Astrocyte (in vitro differentiated cells and primary cell): ENCODE results near the gene DNAJC24. TPM values are rescaled to one million over a fixed set of nuclear protein-coding genes. Genes with fewer than 3 reads are reported as not detected.

ENCODE experiments used
- DNase-seq: peaks from one replicate; pipeline ENCODE4 v3.0.0-alpha.2; 2010; ENCODE audit warnings: low read depth
- FAIRE-seq: peaks from 2 replicates; lab custom pipeline; 2011; peaks lifted over from hg19 to GRCh38; lab: Jason Lieb, UNC
- H2AFZ ChIP-seq: 2 replicates; pipeline ENCODE4 v1.6.0; 2012; ENCODE audit warnings: low read depth, low read length, inconsistent platforms
- H3K27ac ChIP-seq: 2 replicates; pipeline ENCODE4 v1.5.1; 2011; ENCODE audit warnings: low read depth, low read length, inconsistent platforms
- H3K27me3 ChIP-seq: 2 replicates; pipeline ENCODE4 v1.6.0; 2011; ENCODE audit warnings: low read length, inconsistent platforms; ENCODE audit not compliant: insufficient read depth
- H3K36me3 ChIP-seq: 2 replicates; pipeline ENCODE4 v1.5.1; 2011; ENCODE audit warnings: low read length, inconsistent platforms; ENCODE audit not compliant: insufficient read depth
- H3K4me1 ChIP-seq: 2 replicates; pipeline ENCODE4 v1.5.1; 2011; ENCODE audit warnings: low read length, inconsistent platforms; ENCODE audit not compliant: insufficient read depth
- H3K4me2 ChIP-seq: 2 replicates; pipeline ENCODE4 v1.6.0; 2012; ENCODE audit warnings: low read length, inconsistent platforms
- H3K4me3 ChIP-seq: 2 replicates; pipeline ENCODE4 v1.5.1; 2011; ENCODE audit warnings: low read depth, mild to moderate bottlenecking, low read length, inconsistent platforms; ENCODE audit not compliant: insufficient read depth
- H3K79me2 ChIP-seq: 2 replicates; pipeline ENCODE4 v1.6.0; 2012; ENCODE audit warnings: mild to moderate bottlenecking, low read length, inconsistent platforms; ENCODE audit not compliant: insufficient read depth
- H3K9ac ChIP-seq: 2 replicates; pipeline ENCODE4 v1.6.0; 2012; ENCODE audit warnings: mild to moderate bottlenecking, low read length, inconsistent platforms
- H3K9me3 ChIP-seq: 2 replicates; pipeline ENCODE4 v1.5.1; 2012; ENCODE audit warnings: low read depth, mild to moderate bottlenecking, low read length, inconsistent platforms; ENCODE audit not compliant: insufficient read depth
- H4K20me1 ChIP-seq: 2 replicates; pipeline ENCODE4 v1.6.0; 2012; ENCODE audit warnings: low read length, inconsistent platforms; ENCODE audit not compliant: insufficient read depth
- H3K27ac Mint-ChIP-seq: one replicate; pipeline ENCODE4 v1.8.0; 2021; ENCODE audit warnings: mild to moderate bottlenecking, mixed read lengths; ENCODE audit not compliant: unreplicated experiment
- H3K27me3 Mint-ChIP-seq: one replicate; pipeline ENCODE4 v1.8.0; 2021; ENCODE audit warnings: low read depth, mixed read lengths; ENCODE audit not compliant: unreplicated experiment
- H3K36me3 Mint-ChIP-seq: one replicate; pipeline ENCODE4 v1.8.0; 2021; ENCODE audit warnings: low read depth, mixed read lengths; ENCODE audit not compliant: unreplicated experiment
- H3K4me1 Mint-ChIP-seq: one replicate; pipeline ENCODE4 v1.8.0; 2021; ENCODE audit warnings: low read depth, mixed read lengths; ENCODE audit not compliant: unreplicated experiment
- H3K4me3 Mint-ChIP-seq: one replicate; pipeline ENCODE4 v1.8.0; 2021; ENCODE audit warnings: mild to moderate bottlenecking, moderate library complexity, mixed read lengths; ENCODE audit not compliant: unreplicated experiment
- H3K9me3 Mint-ChIP-seq: one replicate; pipeline ENCODE4 v1.8.0; 2021; ENCODE audit warnings: mild to moderate bottlenecking, mixed read lengths; ENCODE audit not compliant: unreplicated experiment
- CTCF ChIP-seq: IDR thresholded peaks from 2 replicates; pipeline ENCODE4 v1.5.1; 2011; ENCODE audit warnings: low read depth, mild to moderate bottlenecking, inconsistent platforms, low read length, moderate library complexity; ENCODE audit not compliant: insufficient read depth
- EZH2 ChIP-seq: IDR thresholded peaks from 2 replicates; pipeline ENCODE4 v1.6.1; 2012; ENCODE audit warnings: mild to moderate bottlenecking, low read length, inconsistent platforms; ENCODE audit not compliant: insufficient read depth
- total RNA-seq: library from RNA; stranded (reverse); gene quantifications from 2 replicates; pipeline ENCODE4 v1.2.1, GENCODE V29; 2021

Gene DNAJC24
- total RNA-seq, 1 donor from 2014 or later, result 23.1 TPM

GRCh38 chr11:31414338-31414737 is 44.7 kb downstream of the DNAJC24 start:
- peaks cover 3% of the 10 kb centered on the region for H3K36me3 Mint-ChIP-seq
- no peak overlapping the region for H3K27ac ChIP-seq
- H3K9me3 Mint-ChIP-seq, result peaks cover 6% of the 10 kb centered on the region
- H2AFZ ChIP-seq, result no peak overlapping the region
- TF ChIP-seq CTCF (no peak), EZH2 (no peak)
- no peaks in the 10 kb centered on the region for H3K4me1 ChIP-seq
- no peak overlapping the region for H3K9ac ChIP-seq
- H3K27ac Mint-ChIP-seq, result no peak overlapping the region
- no peaks in the 10 kb centered on the region for H3K79me2 ChIP-seq
- peaks cover 2% of the 10 kb centered on the region for H3K4me1 Mint-ChIP-seq
- DNase-seq (no peak), FAIRE-seq (no peak)
- no peaks in the 10 kb centered on the region for H3K36me3 ChIP-seq
- no peaks in the 10 kb centered on the region for H3K9me3 ChIP-seq
- no peak overlapping the region for H3K4me3 Mint-ChIP-seq
- H3K4me3 ChIP-seq, result no peak overlapping the region
- H4K20me1 ChIP-seq, result no peaks in the 10 kb centered on the region
- H3K27me3 Mint-ChIP-seq, result no peaks in the 10 kb centered on the region
- no peaks in the 10 kb centered on the region for H3K27me3 ChIP-seq
- no peak overlapping the region for H3K4me2 ChIP-seq

GRCh38 chr11:31415435-31415834 is 45.8 kb downstream of the DNAJC24 start:
- Histone ChIP-seq H3K9ac (no peak overlapping the region), H2AFZ (no peak overlapping the region), H3K36me3 (no peaks in the 10 kb centered on the region), H3K79me2 (no peaks in the 10 kb centered on the region), H3K9me3 (no peaks in the 10 kb centered on the region), H3K27ac (no peak overlapping the region), H4K20me1 (no peaks in the 10 kb centered on the region), H3K4me2 (no peak overlapping the region), H3K4me1 (no peaks in the 10 kb centered on the region), H3K4me3 (no peak overlapping the region), H3K27me3 (no peaks in the 10 kb centered on the region)
- Mint-ChIP-seq H3K9me3 (peaks cover 6% of the 10 kb centered on the region), H3K4me3 (no peak overlapping the region), H3K27me3 (no peaks in the 10 kb centered on the region), H3K27ac (no peak overlapping the region), H3K4me1 (peaks cover 5% of the 10 kb centered on the region), H3K36me3 (peaks cover 3% of the 10 kb centered on the region)
- TF ChIP-seq EZH2 (no peak), CTCF (no peak)
- FAIRE-seq, result no peak
- no peak for DNase-seq

GRCh38 chr11:31417357-31417756 is 47.7 kb downstream of the DNAJC24 start:
- H3K27ac Mint-ChIP-seq, result no peak overlapping the region
- H3K4me2 ChIP-seq, result no peak overlapping the region

More at GRCh38 chr11:31417357-31417756, 47.7 kb downstream of the DNAJC24 start:
- Histone ChIP-seq H3K79me2 (no peaks in the 10 kb centered on the region), H3K27ac (no peak overlapping the region), H3K36me3 (no peaks in the 10 kb centered on the region), H3K9me3 (no peaks in the 10 kb centered on the region), H3K4me3 (no peak overlapping the region), H4K20me1 (no peaks in the 10 kb centered on the region), H3K9ac (no peak overlapping the region), H2AFZ (no peak overlapping the region), H3K27me3 (no peaks in the 10 kb centered on the region), H3K4me1 (no peaks in the 10 kb centered on the region)
- Mint-ChIP-seq H3K36me3 (peaks cover 3% of the 10 kb centered on the region), H3K27me3 (no peaks in the 10 kb centered on the region), H3K4me3 (no peak overlapping the region), H3K9me3 (no peaks in the 10 kb centered on the region), H3K4me1 (peaks cover 5% of the 10 kb centered on the region)
- TF ChIP-seq EZH2 (no peak), CTCF (no peak)
- no peak for DNase-seq
- no peak for FAIRE-seq
